ENCODE measurements around the gene SND1.

SND1 gene

DNA sequence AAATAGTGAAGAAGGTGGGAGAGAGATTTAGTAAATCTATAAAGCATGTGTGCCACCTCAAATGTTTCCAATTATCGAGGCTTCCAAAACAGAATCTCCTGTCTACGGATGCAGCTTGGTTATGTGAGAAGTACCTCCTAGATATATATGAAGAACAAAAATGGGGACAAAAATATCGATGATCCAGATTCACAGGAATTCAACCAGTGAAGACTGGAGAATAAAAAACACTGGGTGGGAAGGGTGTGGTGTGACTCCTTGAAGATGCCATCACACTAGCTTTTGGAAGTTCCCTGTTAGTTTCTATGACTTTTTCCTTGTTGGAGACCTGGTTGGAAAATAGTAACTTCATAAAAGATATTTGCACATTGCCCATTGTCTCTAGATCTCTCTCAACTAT is 226.8 kb downstream of the SND1 start:
- DNase-seq (ENCODE audit: low read depth in 1 of 2, low spot score in 1 of 2), result no peak
- TF ChIP-seq SPI1 (IDR thresholded peaks at IDR 0.05; ENCODE audit: borderline replicate concordance, low read depth) (no peak), REST (IDR thresholded peaks at IDR 0.05; ENCODE audit: insufficient replicate concordance, low read depth) (no peak), GABPA (IDR thresholded peaks at IDR 0.05; ENCODE audit: low read depth) (no peak), POLR2AphosphoS5 (IDR thresholded peaks at IDR 0.05; ENCODE audit: low read depth) (no peak)
- TF ChIP-seq, protein P1, sequence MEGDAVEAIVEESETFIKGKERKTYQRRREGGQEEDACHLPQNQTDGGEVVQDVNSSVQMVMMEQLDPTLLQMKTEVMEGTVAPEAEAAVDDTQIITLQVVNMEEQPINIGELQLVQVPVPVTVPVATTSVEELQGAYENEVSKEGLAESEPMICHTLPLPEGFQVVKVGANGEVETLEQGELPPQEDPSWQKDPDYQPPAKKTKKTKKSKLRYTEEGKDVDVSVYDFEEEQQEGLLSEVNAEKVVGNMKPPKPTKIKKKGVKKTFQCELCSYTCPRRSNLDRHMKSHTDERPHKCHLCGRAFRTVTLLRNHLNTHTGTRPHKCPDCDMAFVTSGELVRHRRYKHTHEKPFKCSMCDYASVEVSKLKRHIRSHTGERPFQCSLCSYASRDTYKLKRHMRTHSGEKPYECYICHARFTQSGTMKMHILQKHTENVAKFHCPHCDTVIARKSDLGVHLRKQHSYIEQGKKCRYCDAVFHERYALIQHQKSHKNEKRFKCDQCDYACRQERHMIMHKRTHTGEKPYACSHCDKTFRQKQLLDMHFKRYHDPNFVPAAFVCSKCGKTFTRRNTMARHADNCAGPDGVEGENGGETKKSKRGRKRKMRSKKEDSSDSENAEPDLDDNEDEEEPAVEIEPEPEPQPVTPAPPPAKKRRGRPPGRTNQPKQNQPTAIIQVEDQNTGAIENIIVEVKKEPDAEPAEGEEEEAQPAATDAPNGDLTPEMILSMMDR (IDR thresholded peaks at IDR 0.05; ENCODE audit: insufficient read depth, low read length), result no peak
- Histone ChIP-seq H3K27ac (replicated peaks) (no peak overlapping the region), H3K4me3 (replicated peaks; ENCODE audit: insufficient read depth, low read length) (no peak overlapping the region), H3K27me3 (ENCODE audit: insufficient read depth, poor library complexity, severe bottlenecking) (no peaks in the 10 kb centered on the region)

DNA sequence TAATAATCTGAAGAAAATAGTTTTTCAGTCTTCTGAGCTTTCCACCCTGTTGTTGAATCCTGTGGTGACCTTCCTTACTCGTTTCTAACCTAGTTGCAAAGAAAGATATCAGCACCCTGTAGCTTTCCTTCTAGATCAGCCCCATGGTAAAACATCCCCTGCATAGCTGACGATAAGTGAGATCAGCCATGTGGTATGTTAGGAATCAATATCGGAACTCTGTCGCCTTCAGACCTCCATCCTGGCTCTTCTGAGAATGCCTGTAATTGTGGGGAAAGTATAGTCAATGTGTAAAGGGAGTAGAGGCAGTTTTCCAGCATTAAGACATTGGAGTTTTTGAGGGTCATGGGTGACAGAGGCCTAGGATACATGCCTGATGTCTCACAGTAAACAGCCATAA is 227.4 kb downstream of the SND1 start:
- Histone ChIP-seq H3K27me3 (ENCODE audit: insufficient read depth, poor library complexity, severe bottlenecking) (no peaks in the 10 kb centered on the region), H3K27ac (replicated peaks) (no peak overlapping the region), H3K4me3 (replicated peaks; ENCODE audit: insufficient read depth, low read length) (no peak overlapping the region)
- TF ChIP-seq, protein P1 (IDR thresholded peaks at IDR 0.05; ENCODE audit: insufficient read depth, low read length), result no peak
- TF ChIP-seq SPI1 (IDR thresholded peaks at IDR 0.05; ENCODE audit: borderline replicate concordance, low read depth) (no peak), GABPA (IDR thresholded peaks at IDR 0.05; ENCODE audit: low read depth) (no peak), POLR2AphosphoS5 (IDR thresholded peaks at IDR 0.05; ENCODE audit: low read depth) (no peak), REST (IDR thresholded peaks at IDR 0.05; ENCODE audit: insufficient replicate concordance, low read depth) (no peak)
- no peak for DNase-seq (ENCODE audit: low read depth in 1 of 2, low spot score in 1 of 2)

- DNase-seq (ENCODE audit: low read depth in 1 of 2, low spot score in 1 of 2), result no peak
- H3K4me3 ChIP-seq (replicated peaks; ENCODE audit: insufficient read depth, low read length), result no peak overlapping the region
- no peak for TF ChIP-seq REST (IDR thresholded peaks at IDR 0.05; ENCODE audit: insufficient replicate concordance, low read depth)
- TF ChIP-seq, protein P1 (IDR thresholded peaks at IDR 0.05; ENCODE audit: insufficient read depth, low read length), result no peak
- TF ChIP-seq SPI1 (IDR thresholded peaks at IDR 0.05; ENCODE audit: borderline replicate concordance, low read depth), result no peak
- H3K27me3 ChIP-seq (ENCODE audit: insufficient read depth, poor library complexity, severe bottlenecking), result no peaks in the 10 kb centered on the region
- no peak overlapping the region for H3K27ac ChIP-seq (replicated peaks)
These were observed 227.9 kb downstream of the SND1 start for GRCh38 chr7:127879942-127880341.

Measured in HL-60 (cell line).